CD4-positive, alpha-beta T cell treated with Interleukin-17A for 4 hours (primary cell): ENCODE data around the gene ZNF343.

ENCODE experiments used
- DNase-seq: peaks from one replicate; pipeline ENCODE4 v3.0.0-alpha.2; 2020; ENCODE audit warnings: mixed read lengths

The ZNF343 gene

DNA sequence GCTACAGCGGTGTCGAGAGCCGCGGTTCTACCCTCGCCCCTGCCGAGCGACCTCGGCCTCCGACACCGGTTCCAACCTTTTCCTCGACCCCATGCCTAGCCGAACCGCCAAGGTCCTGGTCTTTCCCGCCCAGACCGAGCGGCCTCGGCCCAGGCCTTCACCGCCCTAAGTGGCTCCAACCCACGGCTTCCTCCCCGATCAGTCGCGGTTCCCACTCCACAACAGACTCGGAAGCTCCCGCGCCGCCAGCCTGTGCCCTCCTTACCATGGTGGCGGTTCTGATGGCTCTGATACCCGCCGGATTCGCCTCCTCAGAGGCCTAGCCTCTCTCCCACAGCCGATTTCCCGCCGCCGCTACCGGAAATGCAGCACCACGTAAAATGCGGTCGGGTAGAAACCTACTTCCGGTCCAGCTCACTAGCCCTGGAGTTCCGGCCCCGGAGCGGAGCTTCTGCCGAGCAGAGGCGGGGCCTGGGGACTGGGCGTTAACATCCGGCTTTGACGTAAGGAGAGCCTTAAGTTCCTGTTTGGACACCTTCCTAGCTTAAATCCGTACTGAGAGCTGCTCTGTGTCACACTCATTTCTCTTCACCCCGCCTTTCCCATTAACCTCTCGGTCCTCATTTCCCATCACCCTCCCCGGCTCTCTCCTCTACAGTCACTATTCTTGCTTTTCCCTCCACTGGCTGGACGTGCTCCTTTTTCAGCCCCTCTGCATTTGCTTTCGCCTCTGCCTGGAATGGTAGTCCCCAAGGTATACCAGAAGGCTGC, 38.1 kb downstream of the ZNF343 start, which contains the start of gene SNRPB:
TSS of gene SNRPB (minus strand) at position 367 of the 771 bp plus-strand sequence. CDS start at position 268, 99 bp downstream.
- peak; percentile 97 for DNase-seq

DNA sequence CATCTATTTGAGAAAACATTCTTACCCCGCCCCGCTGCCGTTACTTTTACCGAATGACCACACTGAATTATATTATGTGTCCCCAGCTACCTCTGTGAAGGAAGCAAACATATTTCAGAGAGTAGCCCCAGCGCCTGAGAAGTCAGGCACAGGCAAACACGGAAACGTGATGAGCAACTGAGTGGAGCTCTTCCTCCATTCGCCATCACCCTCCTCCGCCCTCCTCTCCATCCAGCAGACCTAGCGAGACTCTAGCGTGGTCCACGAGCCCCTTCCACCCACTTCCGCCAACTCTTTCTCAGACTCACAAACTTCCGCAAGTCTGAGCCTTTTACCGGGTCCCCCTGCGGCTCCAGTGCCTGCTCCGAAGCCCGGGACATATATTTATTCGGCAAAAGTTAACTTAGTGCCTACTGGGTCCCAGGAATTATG, 38.7 kb downstream of the ZNF343 start:
- DNase-seq, result peak; percentile 64

GRCh38 chr20:2468581-2469407, 39.9 kb downstream of the ZNF343 start:
- DNase-seq, result no peak

GRCh38 chr20:2467412-2467811, 41.3 kb downstream of the ZNF343 start:
- no peak for DNase-seq

DNA sequence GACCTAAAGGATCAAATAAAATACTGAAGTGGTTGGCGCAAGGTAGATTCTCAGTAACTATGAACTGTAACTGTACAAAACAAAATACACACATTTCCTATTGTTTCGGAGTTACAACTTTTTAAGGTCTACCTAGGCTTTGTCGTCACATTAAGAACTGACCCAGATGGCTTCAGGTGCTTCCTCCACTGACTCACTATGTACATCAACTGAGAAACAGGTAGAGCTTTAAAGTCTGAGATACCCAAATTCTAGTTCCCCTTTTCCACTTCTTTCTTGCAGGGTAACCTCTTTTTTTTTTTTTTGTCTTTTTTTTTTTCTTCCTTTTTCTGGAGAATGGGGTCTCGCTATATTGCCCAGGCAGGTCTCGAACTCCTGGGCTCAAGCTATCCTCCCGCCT, 43.6 kb downstream of the ZNF343 start:
- DNase-seq, result no peak

GRCh38 chr20:2463616-2464365, 44.9 kb downstream of the ZNF343 start:
- DNase-seq, result no peak

- DNase-seq, result no peak
These were observed 46.2 kb downstream of the ZNF343 start for GRCh38 chr20:2462484-2462883.

GRCh38 chr20:2460752-2461424, 47.8 kb downstream of the ZNF343 start:
- DNase-seq, result no peak

DNA sequence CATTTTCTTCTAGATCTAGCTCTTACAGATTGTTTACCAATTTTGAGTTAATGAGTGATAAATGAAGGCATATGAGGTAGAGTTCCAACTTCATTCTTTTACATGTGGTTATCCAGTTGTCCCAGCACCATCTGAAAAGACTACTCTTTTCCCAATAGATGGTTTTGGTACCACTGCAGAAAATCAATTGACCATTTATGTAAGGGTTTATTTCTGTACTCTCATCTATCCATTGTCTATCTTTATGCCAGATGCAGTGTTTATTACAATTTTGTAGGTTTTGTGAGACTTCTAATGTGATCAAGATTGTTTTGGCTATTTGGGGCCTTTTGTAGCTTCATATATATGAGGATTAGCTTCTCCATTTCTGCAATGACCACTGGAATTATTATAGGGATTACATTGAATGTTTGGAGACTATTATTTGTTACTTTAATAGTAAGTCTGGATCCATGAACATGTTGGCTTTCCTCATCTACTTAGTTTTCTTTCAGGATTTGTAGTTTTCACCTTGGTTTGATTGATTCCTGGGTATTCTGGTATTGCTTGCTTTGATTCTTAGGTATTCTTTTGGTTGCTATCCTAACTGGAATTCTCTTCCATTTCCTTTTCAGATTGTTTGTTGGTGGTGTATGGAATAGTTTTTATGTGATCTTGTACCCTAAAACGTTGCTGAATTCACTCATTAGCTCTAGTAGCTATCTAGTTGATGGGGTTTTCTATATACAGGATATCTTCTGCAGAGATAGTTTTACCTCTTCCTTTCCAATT, 48.5 kb downstream of the ZNF343 start:
- DNase-seq, result no peak

DNA sequence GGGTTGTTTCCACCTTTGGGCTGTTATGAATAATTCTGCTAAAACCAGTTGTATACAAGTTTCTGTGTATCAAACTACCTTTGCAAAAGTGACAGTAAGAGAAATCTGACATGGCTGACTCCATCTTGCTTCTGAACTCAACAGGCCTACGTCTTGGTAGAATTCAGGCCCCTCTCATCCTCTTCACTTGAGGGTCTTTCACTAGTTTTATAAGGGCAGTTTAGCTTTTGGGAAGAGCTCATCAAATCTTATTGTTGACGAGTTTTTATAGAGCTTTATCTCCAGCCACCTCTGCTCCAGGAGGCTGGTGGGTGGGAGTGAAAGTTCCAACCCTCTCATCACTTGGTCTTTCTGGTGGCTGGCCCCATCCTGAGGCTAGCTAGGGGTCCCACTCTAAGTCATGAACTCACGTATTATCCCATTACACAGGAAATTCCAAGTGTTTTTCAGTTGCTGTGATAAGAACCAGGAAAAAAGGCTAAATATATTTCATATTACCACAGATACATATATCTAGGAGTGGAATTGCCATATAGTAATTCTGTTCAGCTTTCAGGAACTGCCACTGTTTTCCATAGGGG, 49.7 kb downstream of the ZNF343 start:
- no peak for DNase-seq

DNA sequence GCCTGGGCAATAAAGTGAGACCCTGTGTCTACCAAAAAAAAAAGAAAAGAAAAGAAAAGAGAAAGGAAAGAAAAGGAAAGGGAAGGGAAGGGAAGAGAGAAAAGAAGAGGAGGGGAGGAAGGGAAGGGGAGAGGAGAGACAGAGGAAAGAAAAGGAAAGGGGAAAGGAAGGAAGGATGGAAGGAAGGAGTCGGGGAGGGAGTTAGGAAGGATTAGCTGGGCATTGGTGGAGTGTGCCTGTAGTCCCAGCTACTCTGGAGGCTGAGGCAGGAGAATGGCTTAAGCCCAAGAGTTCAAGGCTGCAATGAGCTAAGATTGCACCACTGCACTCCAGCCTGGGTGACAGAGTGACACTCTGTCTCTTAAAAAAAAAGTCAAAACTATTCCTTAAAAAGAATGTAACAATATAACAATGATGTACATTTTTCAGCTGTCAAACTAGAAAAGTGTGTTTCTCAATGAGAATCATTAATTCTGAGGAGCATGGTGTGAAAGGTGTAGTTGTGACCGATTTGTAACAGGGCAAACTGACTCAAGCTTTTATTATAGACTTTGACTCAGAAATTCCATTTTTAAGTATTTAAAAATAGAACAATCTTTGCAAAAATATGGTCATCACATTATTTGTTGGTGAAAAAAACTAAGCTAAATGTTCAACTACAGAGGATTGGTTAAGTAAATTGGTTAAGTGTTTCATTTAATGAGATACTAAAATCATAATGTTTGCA, 52.8 kb downstream of the ZNF343 start:
- no peak for DNase-seq

DNA sequence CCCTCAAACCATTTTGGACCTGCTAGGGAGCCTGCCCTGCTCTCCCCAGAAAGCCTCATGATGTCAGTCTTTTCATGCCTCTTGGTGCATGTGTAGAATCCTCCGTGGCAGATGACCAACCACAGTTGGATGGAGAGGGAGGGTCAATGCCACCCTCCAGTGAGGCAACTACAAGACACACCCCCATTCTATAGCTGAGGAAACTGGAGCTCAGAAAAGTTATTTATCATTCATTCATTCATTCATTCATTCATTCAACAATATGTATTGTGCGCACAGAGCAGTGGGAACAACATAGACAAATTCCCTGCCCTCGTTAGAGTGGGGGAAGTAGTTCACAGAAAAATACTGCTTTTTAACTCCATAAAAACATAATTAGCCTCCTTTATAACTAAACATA, 54.9 kb downstream of the ZNF343 start:
- no peak for DNase-seq

DNA sequence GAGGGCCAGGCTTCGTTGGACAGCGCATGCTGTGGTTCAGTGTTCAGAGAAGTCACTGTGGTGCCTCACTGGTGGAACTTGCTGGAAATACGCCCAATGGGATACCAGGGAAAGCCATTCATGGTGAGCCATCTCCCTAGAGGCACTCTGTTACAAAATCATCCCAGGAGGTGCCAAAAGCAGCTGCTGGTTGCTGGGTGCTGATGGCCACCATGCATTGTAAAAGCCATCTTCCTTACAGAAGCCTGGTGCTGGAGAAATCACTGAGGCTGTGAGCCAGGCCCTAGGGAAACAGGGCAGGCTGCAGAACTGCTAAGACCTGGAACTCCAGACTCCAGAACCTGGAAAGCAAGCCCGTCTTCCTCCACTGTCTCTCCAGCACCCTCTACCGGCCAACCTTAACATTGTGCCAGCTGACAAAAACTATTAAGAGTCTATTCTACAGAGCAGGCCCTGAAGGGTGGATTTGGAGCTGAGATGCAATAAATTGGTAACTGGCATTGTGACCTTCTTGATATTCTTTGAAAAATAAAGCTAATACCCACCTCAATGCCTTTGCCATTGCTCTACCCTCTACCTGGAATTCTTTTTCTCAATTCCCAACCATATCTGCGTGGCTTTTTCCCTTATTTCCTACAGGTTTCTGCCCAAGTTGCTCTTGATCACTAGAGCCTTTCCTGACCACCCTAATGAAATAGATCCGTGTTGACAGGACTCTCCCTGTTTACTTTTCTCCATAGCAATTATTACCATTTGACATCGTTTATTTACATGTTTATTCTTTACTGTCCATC, 56.6 kb downstream of the ZNF343 start:
- peak; percentile 71 for DNase-seq

DNA sequence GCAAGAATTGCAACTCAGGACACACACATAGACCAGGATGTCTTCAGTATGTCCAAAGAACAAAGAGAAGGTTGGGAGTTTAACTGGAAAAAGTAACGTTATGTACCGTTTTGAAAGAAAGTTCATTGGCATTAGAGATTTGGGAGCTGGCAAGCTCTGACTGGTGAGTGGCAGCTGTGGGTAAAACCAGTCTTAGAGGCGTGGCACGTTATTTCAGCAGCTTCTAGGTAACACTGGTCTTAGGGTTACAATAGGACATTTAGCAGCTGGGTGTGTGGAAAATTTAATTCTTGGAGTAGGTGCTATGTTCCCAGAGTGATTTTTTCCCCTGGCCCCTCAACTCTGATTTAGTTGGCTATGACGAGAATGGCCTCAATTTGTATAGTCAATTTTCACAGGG, 57.3 kb downstream of the ZNF343 start:
- DNase-seq, result no peak

DNA sequence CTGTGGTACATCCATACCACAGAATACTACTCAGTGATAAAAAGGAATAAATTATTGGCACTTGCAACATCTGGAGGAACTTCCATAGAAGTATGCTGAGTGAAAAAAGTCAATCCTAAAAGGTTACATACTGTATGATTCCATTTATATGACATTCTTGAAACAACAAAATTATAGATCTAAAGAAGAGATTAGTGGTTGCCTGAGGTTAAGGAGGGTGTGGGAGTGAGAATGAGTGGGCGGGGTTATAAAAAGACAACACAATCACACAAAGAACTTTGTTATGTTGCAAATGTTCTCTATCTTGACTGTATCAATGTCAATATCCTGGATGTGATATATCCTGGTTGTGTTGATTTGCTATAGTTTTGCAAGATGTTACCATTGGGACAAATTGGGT, 59.3 kb downstream of the ZNF343 start:
- DNase-seq, result no peak

- DNase-seq, result no peak
These were observed 61.9 kb downstream of the ZNF343 start for GRCh38 chr20:2446845-2447244.
